ENCODE data around the gene COL21A1.

COL21A1 gene

DNA sequence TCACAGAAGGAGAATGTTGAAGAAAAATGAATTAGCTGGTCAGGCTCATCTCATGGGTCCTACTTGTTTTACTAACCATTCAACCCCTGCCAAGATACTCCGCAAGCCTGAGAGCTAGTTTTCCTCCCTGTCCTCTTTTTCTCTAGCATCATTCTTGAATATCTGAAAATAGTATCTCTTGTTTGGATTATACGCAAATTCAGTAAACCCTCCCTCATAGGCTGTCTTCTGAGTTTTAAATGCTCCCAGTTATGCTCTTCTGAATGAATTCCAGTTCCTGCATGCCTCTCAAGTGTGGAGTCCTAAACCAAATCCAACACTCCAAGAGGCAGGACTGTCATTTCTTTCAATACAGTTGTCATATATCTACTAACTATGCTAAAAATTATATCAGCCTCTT is 99.6 kb downstream of the COL21A1 start:
- Histone ChIP-seq H3K36me3 (ENCODE audit: control insufficient read depth in 2 of 2, insufficient read depth in 1 of 2, low read length in 2 of 2) (no peaks in the 10 kb centered on the region), H3K4me3 (ENCODE audit: low read depth, low read length) (no peak overlapping the region), H3K9me3 (ENCODE audit: control insufficient read depth, insufficient read depth, low read depth, low read length) (no peaks in the 10 kb centered on the region), H3K4me1 (ENCODE audit: control insufficient read depth, insufficient read depth, low read length) (no peaks in the 10 kb centered on the region), H3K27ac (ENCODE audit: extremely low read depth, low read depth, low read length) (no peak overlapping the region)
- TF ChIP-seq, protein P1, sequence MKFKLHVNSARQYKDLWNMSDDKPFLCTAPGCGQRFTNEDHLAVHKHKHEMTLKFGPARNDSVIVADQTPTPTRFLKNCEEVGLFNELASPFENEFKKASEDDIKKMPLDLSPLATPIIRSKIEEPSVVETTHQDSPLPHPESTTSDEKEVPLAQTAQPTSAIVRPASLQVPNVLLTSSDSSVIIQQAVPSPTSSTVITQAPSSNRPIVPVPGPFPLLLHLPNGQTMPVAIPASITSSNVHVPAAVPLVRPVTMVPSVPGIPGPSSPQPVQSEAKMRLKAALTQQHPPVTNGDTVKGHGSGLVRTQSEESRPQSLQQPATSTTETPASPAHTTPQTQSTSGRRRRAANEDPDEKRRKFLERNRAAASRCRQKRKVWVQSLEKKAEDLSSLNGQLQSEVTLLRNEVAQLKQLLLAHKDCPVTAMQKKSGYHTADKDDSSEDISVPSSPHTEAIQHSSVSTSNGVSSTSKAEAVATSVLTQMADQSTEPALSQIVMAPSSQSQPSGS (tag by site-specific recombination; IDR thresholded peaks at IDR 0.05; ENCODE audit: low read depth), result no peak
- no peak for TF ChIP-seq ZNF133 (tag by site-specific recombination; IDR thresholded peaks at IDR 0.05)
- no peak for TF ChIP-seq EGR2 (tag by site-specific recombination; IDR thresholded peaks at IDR 0.05; ENCODE audit: low read depth)
- no peak for TF ChIP-seq ZNF571 (tag by site-specific recombination; IDR thresholded peaks at IDR 0.05)
- TF ChIP-seq ZNF202 (tag by site-specific recombination; IDR thresholded peaks at IDR 0.05; ENCODE audit: borderline replicate concordance), result no peak
- TF ChIP-seq ZNF292 (tag by site-specific recombination; IDR thresholded peaks at IDR 0.05; ENCODE audit: borderline replicate concordance, low read depth), result no peak
- TF ChIP-seq ZNF10 (tag by site-specific recombination; IDR thresholded peaks at IDR 0.05), result no peak
- TF ChIP-seq, protein P2, sequence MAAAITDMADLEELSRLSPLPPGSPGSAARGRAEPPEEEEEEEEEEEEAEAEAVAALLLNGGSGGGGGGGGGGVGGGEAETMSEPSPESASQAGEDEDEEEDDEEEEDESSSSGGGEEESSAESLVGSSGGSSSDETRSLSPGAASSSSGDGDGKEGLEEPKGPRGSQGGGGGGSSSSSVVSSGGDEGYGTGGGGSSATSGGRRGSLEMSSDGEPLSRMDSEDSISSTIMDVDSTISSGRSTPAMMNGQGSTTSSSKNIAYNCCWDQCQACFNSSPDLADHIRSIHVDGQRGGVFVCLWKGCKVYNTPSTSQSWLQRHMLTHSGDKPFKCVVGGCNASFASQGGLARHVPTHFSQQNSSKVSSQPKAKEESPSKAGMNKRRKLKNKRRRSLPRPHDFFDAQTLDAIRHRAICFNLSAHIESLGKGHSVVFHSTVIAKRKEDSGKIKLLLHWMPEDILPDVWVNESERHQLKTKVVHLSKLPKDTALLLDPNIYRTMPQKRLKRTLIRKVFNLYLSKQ (tag by site-specific recombination; IDR thresholded peaks at IDR 0.05; ENCODE audit: borderline replicate concordance), result no peak
- TF ChIP-seq ZNF174 (tag by site-specific recombination; IDR thresholded peaks at IDR 0.05), result no peak
- CTCF ChIA-PET, result no interaction called here
- POLR2A ChIA-PET, result no interaction called here

DNA sequence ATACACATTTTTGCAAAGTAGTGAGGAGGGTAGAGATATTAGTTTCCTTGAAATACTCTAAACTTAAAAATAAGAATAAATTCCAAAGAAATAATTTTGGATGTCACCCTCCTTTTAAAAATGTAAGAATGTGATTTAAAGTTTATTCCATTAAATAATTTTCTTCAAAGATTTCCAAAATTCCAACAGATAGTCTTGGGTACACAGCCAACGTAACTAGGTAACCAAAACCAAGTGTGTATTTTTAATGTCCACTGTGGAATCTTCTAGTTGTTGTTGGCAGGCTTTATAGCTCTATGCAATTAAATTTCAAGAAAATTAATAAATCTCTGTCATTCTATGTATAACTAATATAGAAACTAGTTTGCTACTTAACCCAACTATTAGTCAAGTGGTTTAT is 101.3 kb downstream of the COL21A1 start:
- no peaks in the 10 kb centered on the region; the same call in 1 of the 2 replicates for H3K9me3 ChIP-seq (ENCODE audit: control insufficient read depth, insufficient read depth, low read depth, low read length)
- POLR2A ChIA-PET, result no interaction called here
- H3K4me3 ChIP-seq (ENCODE audit: low read depth, low read length), result no peak overlapping the region
- no peak overlapping the region for H3K27ac ChIP-seq (ENCODE audit: extremely low read depth, low read depth, low read length)
- no peaks in the 10 kb centered on the region for H3K4me1 ChIP-seq (ENCODE audit: control insufficient read depth, insufficient read depth, low read length)
- TF ChIP-seq, protein P3, sequence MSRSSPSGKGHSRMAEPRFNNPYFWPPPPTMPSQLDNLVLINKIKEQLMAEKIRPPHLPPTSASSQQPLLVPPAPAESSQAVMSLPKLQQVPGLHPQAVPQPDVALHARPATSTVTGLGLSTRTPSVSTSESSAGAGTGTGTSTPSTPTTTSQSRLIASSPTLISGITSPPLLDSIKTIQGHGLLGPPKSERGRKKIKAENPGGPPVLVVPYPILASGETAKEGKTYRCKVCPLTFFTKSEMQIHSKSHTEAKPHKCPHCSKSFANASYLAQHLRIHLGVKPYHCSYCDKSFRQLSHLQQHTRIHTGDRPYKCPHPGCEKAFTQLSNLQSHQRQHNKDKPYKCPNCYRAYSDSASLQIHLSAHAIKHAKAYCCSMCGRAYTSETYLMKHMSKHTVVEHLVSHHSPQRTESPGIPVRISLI (tag by site-specific recombination; IDR thresholded peaks at IDR 0.05), result no peak
- no peaks in the 10 kb centered on the region for H3K36me3 ChIP-seq (ENCODE audit: control insufficient read depth in 2 of 2, insufficient read depth in 1 of 2, low read length in 2 of 2)
- CTCF ChIA-PET, result interaction anchor here (0.6 to 1.0 kb wide), 2 partner anchors 14 to 120 kb away, joined by 3 to 4 read pairs; no protein-coding TSS in a partner anchor

DNA sequence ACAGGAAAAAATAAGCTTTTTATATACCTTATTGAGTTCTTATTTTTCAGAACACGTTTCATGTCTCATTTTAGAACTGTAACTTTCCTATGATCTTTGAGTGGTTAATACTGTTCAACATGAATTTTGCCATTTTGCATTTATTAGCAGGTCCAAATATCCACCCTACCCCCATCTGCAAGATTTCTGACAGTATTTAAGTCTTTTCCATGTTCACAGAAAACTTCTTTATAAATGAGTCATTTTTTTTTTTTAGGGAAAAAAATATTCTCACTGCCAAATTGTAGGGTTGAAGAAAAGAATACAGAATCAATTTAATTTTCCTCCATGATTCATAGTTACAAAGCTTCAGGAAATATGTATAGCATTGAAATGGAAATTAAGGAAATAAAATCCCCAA is 101.8 kb downstream of the COL21A1 start:
- TF ChIP-seq ZNF391 (tag by site-specific recombination; IDR thresholded peaks at IDR 0.05; ENCODE audit: borderline replicate concordance, low read depth) (no peak), ZNF629 (tag by site-specific recombination; IDR thresholded peaks at IDR 0.05) (no peak), ZNF426 (tag by site-specific recombination; IDR thresholded peaks at IDR 0.05) (no peak), ZNF140 (tag by site-specific recombination; IDR thresholded peaks at IDR 0.05) (no peak)
- no peaks in the 10 kb centered on the region for H3K4me1 ChIP-seq (ENCODE audit: control insufficient read depth, insufficient read depth, low read length)
- no peaks in the 10 kb centered on the region; the same call in 1 of the 2 replicates for H3K9me3 ChIP-seq (ENCODE audit: control insufficient read depth, insufficient read depth, low read depth, low read length)
- no peak overlapping the region for H3K4me3 ChIP-seq (ENCODE audit: low read depth, low read length)
- ChIA-PET POLR2A (no interaction called here), CTCF (interaction anchor here (0.6 to 1.0 kb wide), 2 partner anchors 14 to 34 kb away, joined by 3 read pairs; no protein-coding TSS in a partner anchor)
- no peaks in the 10 kb centered on the region for H3K36me3 ChIP-seq (ENCODE audit: control insufficient read depth in 2 of 2, insufficient read depth in 1 of 2, low read length in 2 of 2)
- no peak overlapping the region for H3K27ac ChIP-seq (ENCODE audit: extremely low read depth, low read depth, low read length)

All from HEK293 (cell line).